ENCODE results near the gene SPOCK2.

DNA sequence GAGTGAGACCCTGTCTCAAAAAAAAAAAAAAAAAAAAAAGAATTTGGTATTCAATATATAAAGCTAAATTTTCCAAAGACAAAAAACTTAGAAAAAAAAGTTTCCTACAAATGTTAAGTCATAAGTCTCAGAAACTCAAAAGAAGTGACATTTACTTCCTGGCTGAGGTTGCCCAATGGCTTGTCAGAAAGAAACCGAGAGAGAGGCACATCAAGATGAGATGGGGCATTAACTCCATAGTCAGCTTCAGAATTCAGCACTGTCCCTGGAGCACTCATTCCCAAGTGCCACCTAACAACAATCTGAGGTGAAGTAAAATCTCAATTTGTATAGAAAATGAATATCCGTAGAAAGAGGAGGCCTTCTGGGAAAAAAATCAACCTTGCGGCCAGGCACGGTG is 6.8 kb upstream of the SPOCK2 start:
- TF ChIP-seq ZNF384 (IDR thresholded peaks at IDR 0.05) (no peak), PKNOX1 (IDR thresholded peaks at IDR 0.05) (no peak)

Data from HEK293T (cell line).